SU-DHL-6 (cell line): Measurements from ENCODE around the gene OR10H4.

Source experiments
- H2AFZ ChIP-seq: fragments of 200-600 bp; sonication (generic); 2 replicates; pipeline ENCODE4 v1.6.1; 2014; ENCODE audit warnings: low read depth, mild to moderate bottlenecking, moderate library complexity, mixed read lengths, antibody characterized with exemption, low read length; ENCODE audit not compliant: severe bottlenecking
- H3F3A ChIP-seq: fragments of 200-600 bp; shearing (Covaris generic); 2 replicates; pipeline ENCODE4 v1.6.0; 2016; ENCODE audit warnings: antibody characterized with exemption, mild to moderate bottlenecking; ENCODE audit not compliant: insufficient read depth
- H3K27ac ChIP-seq: fragments of 200-600 bp; sonication (generic); 2 replicates; pipeline ENCODE4 v1.5.1; 2016; ENCODE audit warnings: low read depth, mild to moderate bottlenecking, low read length, moderate library complexity, mixed read lengths
- H3K27me3 ChIP-seq: fragments of 200-600 bp; sonication (generic), shearing (Covaris generic); 2 replicates; pipeline ENCODE4 v1.6.0; 2014; ENCODE audit warnings: mild to moderate bottlenecking, low read length
- H3K36me3 ChIP-seq: fragments of 200-600 bp; sonication (generic); 2 replicates; pipeline ENCODE4 v1.6.1; 2014; ENCODE audit warnings: mild to moderate bottlenecking, low read length, mixed read lengths
- H3K4me2 ChIP-seq: fragments of 300-600, 200-600 bp; shearing (Covaris generic), sonication (generic); 2 replicates; pipeline ENCODE4 v1.6.0; 2014; ENCODE audit warnings: low read length, low read depth, mild to moderate bottlenecking; ENCODE audit not compliant: poor library complexity, severe bottlenecking
- H3K4me3 ChIP-seq: fragments of 200-600 bp; sonication (generic); 2 replicates; pipeline ENCODE4 v1.5.1; 2014; ENCODE audit warnings: antibody characterized with exemption, low read length, mild to moderate bottlenecking, mixed read lengths; ENCODE audit not compliant: insufficient read depth, poor library complexity, severe bottlenecking
- H3K79me2 ChIP-seq: fragments of 200-600 bp; sonication (generic); 2 replicates; pipeline ENCODE4 v1.6.1; 2014; ENCODE audit warnings: mild to moderate bottlenecking, low read length, moderate library complexity; ENCODE audit not compliant: insufficient read depth
- H3K9ac ChIP-seq: fragments of 200-600 bp; sonication (generic); 2 replicates; pipeline ENCODE4 v1.7.0; 2014; ENCODE audit warnings: mild to moderate bottlenecking, low read length
- H3K9me2 ChIP-seq: fragments of 200-600 bp; sonication (generic); replicated peaks from 2 replicates; pipeline ENCODE4 v1.6.1; 2014; ENCODE audit warnings: low read length; ENCODE audit not compliant: insufficient read depth
- H3K9me3 ChIP-seq: fragments of 200-600 bp; sonication (generic); 2 replicates; pipeline ENCODE4 v1.6.1; 2014; ENCODE audit warnings: low read length, mixed read lengths; ENCODE audit not compliant: insufficient read depth
- H4K20me1 ChIP-seq: fragments of 200-600 bp; sonication (generic); 2 replicates; pipeline ENCODE4 v1.6.1; 2014; ENCODE audit warnings: low read depth, mild to moderate bottlenecking, antibody characterized with exemption, low read length, moderate library complexity, mixed read lengths
- CTCF ChIP-seq: fragments of 200-600 bp; sonication (generic); IDR thresholded peaks from one replicate; pipeline ENCODE4 v1.5.1; 2017; ENCODE audit warnings: antibody characterized with exemption, mild to moderate bottlenecking, low read length, moderate library complexity; ENCODE audit not compliant: insufficient read depth, poor library complexity, severe bottlenecking
- EZH2phosphoT487 ChIP-seq: fragments of 200-600 bp; sonication (generic), shearing (Covaris generic); conservative IDR thresholded peaks from 2 replicates; pipeline ENCODE4 v1.6.1; 2018; ENCODE audit warnings: mild to moderate bottlenecking, antibody characterized with exemption, low read length, moderate library complexity, mixed read lengths

Gene OR10H4

GRCh38 chr19:15919243-15919642, 29.6 kb upstream of the OR10H4 start:
- H3K9ac ChIP-seq = no peak overlapping the region

GRCh38 chr19:15922021-15922420, 26.8 kb upstream of the OR10H4 start:
- H3F3A ChIP-seq = no peaks in the 10 kb centered on the region
- TF ChIP-seq CTCF = no peak
- no peak for TF ChIP-seq EZH2phosphoT487
- H3K4me3 ChIP-seq = no peak overlapping the region
- no peak overlapping the region for H2AFZ ChIP-seq
- no peaks in the 10 kb centered on the region for H3K9me3 ChIP-seq
- H3K27me3 ChIP-seq = no peaks in the 10 kb centered on the region
- no peak overlapping the region for H3K9ac ChIP-seq
- H3K36me3 ChIP-seq = no peaks in the 10 kb centered on the region
- H4K20me1 ChIP-seq = no peaks in the 10 kb centered on the region
- no peak overlapping the region for H3K4me2 ChIP-seq
- no peaks in the 10 kb centered on the region for H3K79me2 ChIP-seq
- H3K9me2 ChIP-seq = no peaks in the 10 kb centered on the region
- H3K27ac ChIP-seq = no peak overlapping the region

More at GRCh38 chr19:15919243-15919642, 29.6 kb upstream of the OR10H4 start:
- TF ChIP-seq EZH2phosphoT487 (no peak), CTCF (no peak)
- Histone ChIP-seq H3K27ac (no peak overlapping the region), H3K79me2 (no peaks in the 10 kb centered on the region), H3K27me3 (no peaks in the 10 kb centered on the region), H3K9me2 (no peaks in the 10 kb centered on the region), H4K20me1 (no peaks in the 10 kb centered on the region), H3K9me3 (peaks cover 4% of the 10 kb centered on the region; the same call in 1 of the 2 replicates), H3K36me3 (no peaks in the 10 kb centered on the region), H2AFZ (no peak overlapping the region), H3K4me3 (no peak overlapping the region), H3K4me2 (no peak overlapping the region), H3F3A (no peaks in the 10 kb centered on the region)

GRCh38 chr19:15923702-15924101, 25.1 kb upstream of the OR10H4 start:
- Histone ChIP-seq H4K20me1 (no peaks in the 10 kb centered on the region), H3K9me3 (no peaks in the 10 kb centered on the region), H3K27me3 (no peaks in the 10 kb centered on the region), H2AFZ (no peak overlapping the region), H3K36me3 (no peaks in the 10 kb centered on the region), H3F3A (no peaks in the 10 kb centered on the region), H3K4me2 (no peak overlapping the region), H3K9me2 (no peaks in the 10 kb centered on the region), H3K4me3 (no peak overlapping the region), H3K79me2 (no peaks in the 10 kb centered on the region), H3K9ac (no peak overlapping the region), H3K27ac (no peak overlapping the region)
- no peak for TF ChIP-seq CTCF
- no peak for TF ChIP-seq EZH2phosphoT487
